GM23338 (cell line): Measurements from ENCODE around the gene FGGY. TPM values are rescaled to one million over a fixed set of nuclear protein-coding genes. Genes with fewer than 3 reads are reported as not detected.

Experiments used
- ATAC-seq: fragments of 200-7000 bp; cut with Tn5 transposase; 3 replicates; pipeline ENCODE4 v1.9.1; 2020
- DNase-seq: peaks from one replicate; pipeline ENCODE4 v3.0.0-alpha.2; 2015; ENCODE audit warnings: low spot score
- H2AFZ ChIP-seq: fragments of 200-600 bp; sonication (generic); 2 replicates; pipeline ENCODE4 v1.8.0; 2016; ENCODE audit warnings: antibody characterized with exemption, mild to moderate bottlenecking, moderate library complexity
- H3F3A ChIP-seq: fragments of 200-600 bp; sonication (generic); replicated peaks from 2 replicates; pipeline ENCODE4 v1.8.0; 2017; ENCODE audit warnings: antibody characterized with exemption, mixed run types, low read depth
- H3K27ac ChIP-seq: fragments of 200-600 bp; sonication (generic); 2 replicates; pipeline ENCODE4 v1.6.1; 2016; ENCODE audit warnings: low read depth
- H3K27me3 ChIP-seq: fragments of 200-600 bp; sonication (generic); 2 replicates; pipeline ENCODE4 v1.8.0; 2016; ENCODE audit warnings: mild to moderate bottlenecking, mixed run types, moderate library complexity; ENCODE audit not compliant: insufficient read depth
- H3K36me3 ChIP-seq: fragments of 200-600 bp; sonication (generic); 2 replicates; pipeline ENCODE4 v1.8.0; 2016; ENCODE audit warnings: mild to moderate bottlenecking; ENCODE audit not compliant: insufficient read depth
- H3K4me1 ChIP-seq: fragments of 200-600 bp; sonication (generic); 2 replicates; pipeline ENCODE4 v1.8.0; 2016; ENCODE audit warnings: mild to moderate bottlenecking, moderate library complexity; ENCODE audit not compliant: insufficient read depth
- H3K4me2 ChIP-seq: fragments of 200-600 bp; sonication (generic); 2 replicates; pipeline ENCODE4 v1.7.1; 2017; ENCODE audit warnings: mixed run types
- H3K4me3 ChIP-seq: fragments of 200-600 bp; sonication (generic); 2 replicates; pipeline ENCODE4 v1.6.1; 2016; ENCODE audit warnings: mixed run types
- H3K79me2 ChIP-seq: fragments of 200-600 bp; sonication (generic); replicated peaks from 2 replicates; pipeline ENCODE4 v1.8.0; 2017; ENCODE audit warnings: mild to moderate bottlenecking; ENCODE audit not compliant: insufficient read depth
- H3K9me2 ChIP-seq: fragments of 200-600 bp; sonication (generic); 2 replicates; pipeline ENCODE4 v1.8.0; 2017; ENCODE audit not compliant: insufficient read depth
- H4K20me1 ChIP-seq: fragments of 200-600 bp; sonication (generic); replicated peaks from 2 replicates; pipeline ENCODE4 v1.8.0; 2017; ENCODE audit warnings: mild to moderate bottlenecking; ENCODE audit not compliant: insufficient read depth
- H3K27ac Mint-ChIP-seq: 2 replicates; pipeline ENCODE4 v1.8.0; 2020; ENCODE audit warnings: inconsistent platforms, mild to moderate bottlenecking, moderate library complexity, mixed read lengths
- H3K27me3 Mint-ChIP-seq: 3 replicates; pipeline ENCODE4 v1.8.0; 2022; ENCODE audit warnings: low read depth, mild to moderate bottlenecking, moderate library complexity, mixed read lengths, inconsistent platforms; ENCODE audit not compliant: insufficient read depth, poor library complexity
- H3K36me3 Mint-ChIP-seq: 3 replicates; pipeline ENCODE4 v1.8.0; 2021; ENCODE audit warnings: low read depth, mild to moderate bottlenecking, inconsistent platforms, moderate library complexity, mixed read lengths
- H3K4me1 Mint-ChIP-seq: 3 replicates; pipeline ENCODE4 v1.8.0; 2020; ENCODE audit warnings: mild to moderate bottlenecking, inconsistent platforms, mixed read lengths
- H3K4me3 Mint-ChIP-seq: 3 replicates; pipeline ENCODE4 v1.8.0; 2021; ENCODE audit warnings: moderate library complexity, mild to moderate bottlenecking, inconsistent platforms, mixed read lengths
- H3K9me3 Mint-ChIP-seq: 3 replicates; pipeline ENCODE4 v1.8.0; 2020; ENCODE audit warnings: moderate library complexity, mild to moderate bottlenecking, inconsistent platforms, mixed read lengths
- CREB1 ChIP-seq: fragments of 250-450 bp; sonication (Bioruptor Pico); IDR thresholded peaks from 2 replicates; pipeline ENCODE4 v1.5.0; 2020; ENCODE audit warnings: low read depth, mild to moderate bottlenecking, moderate library complexity
- CTCF ChIP-seq, 2 experiments: fragments of 200-600 bp in 1 of 2; sonication (generic) in 1 of 2; conservative IDR thresholded peaks; 2 replicates each; pipeline versions ENCODE4 v1.5.1 to v1.6.1; 2016 to 2017; ENCODE audit warnings: antibody characterized with exemption in 2 of 2, low read depth in 2 of 2, mild to moderate bottlenecking in 2 of 2, moderate library complexity in 1 of 2
- ETS1 ChIP-seq: IDR thresholded peaks from 2 replicates; pipeline ENCODE4 v1.6.1; 2016; ENCODE audit warnings: antibody characterized with exemption
- EZH2 ChIP-seq: fragments of 200-600 bp; sonication (generic); IDR thresholded peaks from one replicate; pipeline ENCODE4 v1.8.0; 2017; ENCODE audit warnings: antibody characterized with exemption, mild to moderate bottlenecking, low read depth; ENCODE audit not compliant: unreplicated experiment
- EZH2phosphoT487 ChIP-seq: fragments of 200-600 bp; sonication (generic); IDR thresholded peaks from one replicate; pipeline ENCODE4 v1.8.1; 2018; ENCODE audit warnings: antibody characterized with exemption; ENCODE audit not compliant: unreplicated experiment
- JUNB ChIP-seq: IDR thresholded peaks from one replicate; pipeline ENCODE4 v1.6.1; 2016; ENCODE audit warnings: antibody characterized with exemption; ENCODE audit not compliant: unreplicated experiment
- NANOG ChIP-seq: IDR thresholded peaks from 2 replicates; pipeline ENCODE4 v1.6.1; 2016; ENCODE audit warnings: antibody characterized with exemption, borderline replicate concordance
- POLR2AphosphoS5 ChIP-seq: IDR thresholded peaks from 2 replicates; pipeline ENCODE4 v1.6.1; 2016; ENCODE audit warnings: antibody characterized with exemption, low read depth
- REST ChIP-seq: IDR thresholded peaks from one replicate; pipeline ENCODE4 v1.6.1; 2018; ENCODE audit warnings: antibody characterized with exemption; ENCODE audit not compliant: unreplicated experiment
- STAT1 ChIP-seq: IDR thresholded peaks from one replicate; pipeline ENCODE4 v1.6.1; 2016; ENCODE audit warnings: antibody characterized with exemption; ENCODE audit not compliant: unreplicated experiment
- ZNF114 ChIP-seq: fragments of 250-450 bp; sonication (Bioruptor Pico); IDR thresholded peaks from 2 replicates; pipeline ENCODE4 v1.5.0; 2020; ENCODE audit warnings: mild to moderate bottlenecking, moderate library complexity
- ZNF331 ChIP-seq: fragments of 250-450 bp; sonication (Bioruptor Pico); IDR thresholded peaks from 2 replicates; pipeline ENCODE4 v1.5.0; 2020; ENCODE audit warnings: low read depth, mild to moderate bottlenecking, moderate library complexity
- ZNF462 ChIP-seq: fragments of 250-450 bp; sonication (Bioruptor Pico); IDR thresholded peaks from 2 replicates; pipeline ENCODE4 v1.5.0; 2020; ENCODE audit warnings: mild to moderate bottlenecking, moderate library complexity
- polyA plus RNA-seq: library from polyadenylated mRNA; unstranded; fragments of >200 nt; fragmentation: Nextera tagmentation; extraction: Ambion mirVana; gene quantifications from 2 replicates; pipeline ENCODE4 v1.2.1, GENCODE V29; 2016
- total RNA-seq: library from RNA; depleted of rRNA; stranded (reverse); fragments of >200 nt; shearing (Covaris generic); gene quantifications from 2 replicates; pipeline ENCODE4 v1.2.3, GENCODE V29; 2014

The FGGY gene
- total and polyA plus RNA-seq, 2 experiments from 2014 or later = 10.9 to 21.4 TPM

GRCh38 chr1:59579222-59579621, 282.3 kb downstream of the FGGY start:
- no peak overlapping the region for H3K27ac Mint-ChIP-seq
- peaks cover 10% of the 10 kb centered on the region for H3K9me3 Mint-ChIP-seq
- Histone ChIP-seq H3K36me3 (no peaks in the 10 kb centered on the region), H3K4me2 (no peak overlapping the region), H2AFZ (no peak overlapping the region), H3K9me2 (no peaks in the 10 kb centered on the region; the same call in 1 of the 2 replicates), H3K4me3 (no peak overlapping the region), H3K27me3 (no peaks in the 10 kb centered on the region), H3F3A (no peaks in the 10 kb centered on the region), H3K79me2 (no peaks in the 10 kb centered on the region), H4K20me1 (no peaks in the 10 kb centered on the region), H3K27ac (no peak overlapping the region), H3K4me1 (no peaks in the 10 kb centered on the region)
- DNase-seq = no peak
- H3K36me3 Mint-ChIP-seq = peaks cover 5% of the 10 kb centered on the region; the same call in 2 of the 3 replicates
- TF ChIP-seq STAT1 (no peak), ETS1 (no peak), POLR2AphosphoS5 (no peak), JUNB (no peak), ZNF462 (no peak), ZNF331 (CRISPR knock-in tag) (no peak), EZH2 (no peak), ZNF114 (CRISPR knock-in tag) (no peak), EZH2phosphoT487 (no peak), NANOG (no peak), CREB1 (CRISPR knock-in tag) (no peak), CTCF (conservative IDR thresholded peaks at IDR 0.05; ENCODE audit: low read depth in 2 of 2) (no peak), REST (no peak)
- no peak for ATAC-seq
- H3K4me3 Mint-ChIP-seq = no peak overlapping the region
- H3K4me1 Mint-ChIP-seq = no peaks in the 10 kb centered on the region
- H3K27me3 Mint-ChIP-seq = no peaks in the 10 kb centered on the region
